WERI-Rb-1 (cell line): ENCODE measurements around the gene OPRM1.
"Not testable (repeated sequence)": the region's sequence is repeated elsewhere in the genome, so short reads cannot be mapped to it uniquely, and the experiment has no call there.

Experiments
- DNase-seq: peaks from one replicate; pipeline ENCODE4 v3.0.0-alpha.2; 2020
- H3K27ac ChIP-seq: fragments of 250-450 bp; sonication (Bioruptor Pico); 2 replicates; pipeline ENCODE4 v1.5.1; 2020; ENCODE audit warnings: mild to moderate bottlenecking, moderate library complexity
- H3K27me3 ChIP-seq: fragments of 250-450 bp; sonication (Bioruptor Pico); 2 replicates; pipeline ENCODE4 v1.5.1; 2021; ENCODE audit warnings: mild to moderate bottlenecking, low read depth, moderate library complexity; ENCODE audit not compliant: insufficient read depth, severe bottlenecking
- H3K36me3 ChIP-seq: fragments of 250-450 bp; sonication (Bioruptor Pico); 2 replicates; pipeline ENCODE4 v1.5.1; 2020; ENCODE audit warnings: mild to moderate bottlenecking, moderate library complexity
- H3K4me3 ChIP-seq: 2 replicates; pipeline ENCODE4 v1.5.1; 2011; ENCODE audit warnings: low read depth, mild to moderate bottlenecking, control low read depth, low read length
- H3K9me3 ChIP-seq: fragments of 250-450 bp; sonication (Bioruptor Pico); 2 replicates; pipeline ENCODE4 v1.5.1; 2021; ENCODE audit warnings: mild to moderate bottlenecking, moderate library complexity; ENCODE audit not compliant: severe bottlenecking
- TF ChIP-seq, protein P1 (sequence below): IDR thresholded peaks from 2 replicates; pipeline ENCODE4 v1.5.1; 2011; ENCODE audit warnings: low read depth, mild to moderate bottlenecking, control low read depth, inconsistent platforms, low read length

The OPRM1 gene

DNA sequence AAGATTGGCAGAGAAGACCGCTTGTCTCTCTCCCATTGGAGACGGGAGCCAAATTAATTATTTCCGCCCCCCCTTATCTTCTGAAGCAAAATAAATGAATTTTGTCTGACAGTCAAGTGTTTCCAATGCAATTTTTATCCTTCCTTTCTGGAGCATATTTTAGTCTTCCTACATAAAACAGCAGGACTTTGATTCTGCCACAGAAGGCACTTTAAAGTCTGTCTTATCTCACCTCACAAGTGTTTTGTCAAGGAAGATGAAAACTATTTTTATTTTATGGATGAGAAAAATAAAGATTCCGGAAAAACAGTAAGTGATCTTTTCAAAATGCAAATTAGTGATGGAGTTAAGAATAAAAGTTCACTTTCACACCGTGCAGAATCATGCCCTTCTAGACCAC lies 140.4 kb downstream of the OPRM1 start:
- no peak for DNase-seq
- no peak overlapping the region for H3K4me3 ChIP-seq
- no peak overlapping the region for H3K27ac ChIP-seq
- no peaks in the 10 kb centered on the region for H3K9me3 ChIP-seq
- no peaks in the 10 kb centered on the region for H3K36me3 ChIP-seq
- TF ChIP-seq, protein P1, sequence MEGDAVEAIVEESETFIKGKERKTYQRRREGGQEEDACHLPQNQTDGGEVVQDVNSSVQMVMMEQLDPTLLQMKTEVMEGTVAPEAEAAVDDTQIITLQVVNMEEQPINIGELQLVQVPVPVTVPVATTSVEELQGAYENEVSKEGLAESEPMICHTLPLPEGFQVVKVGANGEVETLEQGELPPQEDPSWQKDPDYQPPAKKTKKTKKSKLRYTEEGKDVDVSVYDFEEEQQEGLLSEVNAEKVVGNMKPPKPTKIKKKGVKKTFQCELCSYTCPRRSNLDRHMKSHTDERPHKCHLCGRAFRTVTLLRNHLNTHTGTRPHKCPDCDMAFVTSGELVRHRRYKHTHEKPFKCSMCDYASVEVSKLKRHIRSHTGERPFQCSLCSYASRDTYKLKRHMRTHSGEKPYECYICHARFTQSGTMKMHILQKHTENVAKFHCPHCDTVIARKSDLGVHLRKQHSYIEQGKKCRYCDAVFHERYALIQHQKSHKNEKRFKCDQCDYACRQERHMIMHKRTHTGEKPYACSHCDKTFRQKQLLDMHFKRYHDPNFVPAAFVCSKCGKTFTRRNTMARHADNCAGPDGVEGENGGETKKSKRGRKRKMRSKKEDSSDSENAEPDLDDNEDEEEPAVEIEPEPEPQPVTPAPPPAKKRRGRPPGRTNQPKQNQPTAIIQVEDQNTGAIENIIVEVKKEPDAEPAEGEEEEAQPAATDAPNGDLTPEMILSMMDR: no peak
- H3K27me3 ChIP-seq: no peaks in the 10 kb centered on the region

DNA sequence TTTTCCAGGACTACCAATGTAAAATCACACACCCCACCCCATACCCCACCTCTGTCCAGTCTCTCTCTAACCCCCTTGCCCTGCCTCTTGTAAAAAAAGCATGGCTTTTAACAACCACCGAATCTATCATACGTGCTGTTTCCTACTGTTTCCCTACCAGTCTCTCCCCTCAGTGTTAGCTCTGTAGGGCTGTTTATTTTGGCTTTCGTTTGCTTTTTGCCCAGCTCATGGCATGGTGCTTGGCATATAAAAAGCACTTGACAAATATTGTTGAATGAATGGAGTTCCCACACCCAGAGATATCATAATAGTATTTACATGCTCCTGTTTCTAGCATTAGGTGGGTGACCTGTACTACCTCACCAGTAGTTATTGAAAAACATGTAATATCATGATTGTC lies 148.2 kb downstream of the OPRM1 start:
- no peaks in the 10 kb centered on the region for H3K36me3 ChIP-seq
- TF ChIP-seq, protein P1: no peak
- no peak overlapping the region for H3K27ac ChIP-seq
- DNase-seq: no peak
- H3K27me3 ChIP-seq: no peaks in the 10 kb centered on the region
- H3K9me3 ChIP-seq: no peaks in the 10 kb centered on the region
- H3K4me3 ChIP-seq: no peak overlapping the region

DNA sequence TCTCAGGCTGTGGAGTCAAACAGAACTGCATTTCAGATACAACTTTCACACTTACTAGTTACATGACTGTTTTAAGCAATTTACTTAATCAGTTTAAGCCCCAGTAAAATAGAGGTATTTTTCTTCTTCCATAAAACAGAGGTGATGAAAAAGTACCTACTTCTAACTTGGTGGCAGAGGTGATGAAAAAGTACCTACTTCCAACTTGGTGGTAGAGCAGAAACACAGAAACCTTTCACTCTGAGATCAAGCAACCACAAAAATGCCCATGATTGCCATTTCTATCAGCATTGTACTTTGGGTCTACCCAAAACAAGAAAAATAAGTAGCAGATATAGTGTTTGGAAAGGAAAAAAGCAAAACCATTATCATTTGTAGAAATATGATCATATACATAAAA lies 148.7 kb downstream of the OPRM1 start:
- H3K27ac ChIP-seq: no peak overlapping the region
- H3K36me3 ChIP-seq: no peaks in the 10 kb centered on the region
- DNase-seq: no peak

DNA sequence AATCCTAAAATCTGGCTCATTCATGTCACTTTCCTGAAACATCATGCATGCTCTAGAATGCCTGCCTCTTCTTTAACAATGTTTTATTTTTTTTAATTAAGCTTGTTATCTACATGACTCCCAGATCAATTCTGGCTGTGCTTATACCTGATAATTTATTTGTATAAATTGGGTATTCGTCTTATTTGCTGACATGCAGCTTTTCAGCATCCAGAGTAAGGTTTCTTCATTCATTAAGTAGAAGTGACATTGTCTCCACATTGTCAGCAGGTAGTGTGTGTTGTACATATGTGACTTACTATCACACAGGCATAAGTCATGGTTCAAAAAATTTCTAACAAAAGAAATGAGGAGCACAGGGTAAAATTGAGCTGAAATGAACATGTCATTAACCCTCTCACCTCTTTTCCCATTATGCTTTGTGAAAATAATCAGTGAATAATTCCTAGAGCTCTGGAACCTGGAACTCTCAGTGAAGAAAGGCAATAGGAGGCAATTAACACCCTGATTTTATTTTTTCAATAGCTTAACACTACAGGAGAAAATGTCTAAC lies 157.4 kb downstream of the OPRM1 start:
- DNase-seq: no peak
- Histone ChIP-seq H3K27ac (no peak overlapping the region), H3K9me3 (no peaks in the 10 kb centered on the region), H3K36me3 (no peaks in the 10 kb centered on the region), H3K27me3 (no peaks in the 10 kb centered on the region), H3K4me3 (no peak overlapping the region)
- TF ChIP-seq, protein P1: no peak

More for the DNA sequence above, 148.7 kb downstream of the OPRM1 start:
- TF ChIP-seq, protein P1: no peak
- Histone ChIP-seq H3K4me3 (no peak overlapping the region), H3K9me3 (no peaks in the 10 kb centered on the region), H3K27me3 (no peaks in the 10 kb centered on the region)

DNA sequence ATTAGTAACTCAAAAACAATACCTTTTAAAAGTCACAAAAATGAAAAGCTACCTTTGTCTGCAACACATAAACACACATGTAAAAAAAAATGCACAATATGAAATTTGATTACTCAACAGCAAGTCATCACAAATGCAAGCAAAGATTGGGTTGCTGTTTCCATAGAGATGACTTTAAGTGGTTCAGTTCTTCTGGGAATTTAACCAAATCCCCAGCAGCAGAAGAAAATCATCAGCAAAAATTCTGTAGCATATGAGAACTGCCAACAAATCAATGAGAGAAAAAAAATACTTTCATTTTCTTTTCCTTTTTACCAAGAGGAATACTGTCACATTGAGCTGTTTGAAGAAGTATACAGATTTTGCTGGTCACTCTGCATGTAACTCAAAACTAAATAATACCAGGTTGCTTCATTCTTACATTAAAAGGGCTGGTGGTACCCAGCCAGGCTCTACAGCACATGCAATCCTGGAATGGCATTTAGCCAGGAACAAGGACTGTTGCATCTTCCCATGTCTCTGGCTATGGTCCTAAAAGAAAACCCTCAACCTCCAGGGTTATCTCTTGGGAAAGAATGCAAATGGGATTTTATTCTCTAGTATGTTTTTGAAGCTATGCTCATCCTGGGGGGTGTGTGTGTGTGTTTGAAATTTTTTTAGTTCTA lies 158.3 kb downstream of the OPRM1 start:
- Histone ChIP-seq H3K4me3 (no peak overlapping the region), H3K9me3 (no peaks in the 10 kb centered on the region), H3K36me3 (no peaks in the 10 kb centered on the region), H3K27ac (no peak overlapping the region), H3K27me3 (no peaks in the 10 kb centered on the region)
- no peak for DNase-seq
- TF ChIP-seq, protein P1: no peak

DNA sequence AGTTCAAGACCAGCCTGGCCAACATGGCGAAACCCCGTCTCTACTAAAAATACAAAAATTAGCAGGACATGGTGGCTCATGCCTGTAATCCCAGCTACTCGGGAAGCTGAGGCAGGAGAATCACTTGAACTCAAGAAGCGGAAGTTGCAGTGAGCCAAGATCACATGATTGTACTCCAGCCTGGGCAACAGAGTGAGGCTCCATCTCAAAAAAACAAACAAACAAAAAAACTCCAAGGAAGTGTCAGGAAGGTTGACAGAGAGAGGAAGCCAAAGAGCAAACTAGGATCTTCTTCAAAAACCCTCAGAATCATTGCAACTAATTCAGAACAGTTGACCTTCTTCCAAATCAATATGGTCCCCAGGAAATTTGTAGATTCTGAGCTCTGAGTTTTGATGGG lies 162.6 kb downstream of the OPRM1 start:
- not testable (repeated sequence) for H3K27ac ChIP-seq, H3K4me3 ChIP-seq, H3K9me3 ChIP-seq, H3K36me3 ChIP-seq, H3K27me3 ChIP-seq, DNase-seq
